Measurements from ENCODE around the gene SNX32. TPM values are rescaled to one million over a fixed set of nuclear protein-coding genes. Genes with fewer than 3 reads are reported as not detected.

Gene SNX32
- total and polyA plus RNA-seq, 9 of the 15 experiments (the other 6 are each of a cell fraction or from before 2014, with no cell fraction given): 0.03 TPM; not detected in 7

DNA sequence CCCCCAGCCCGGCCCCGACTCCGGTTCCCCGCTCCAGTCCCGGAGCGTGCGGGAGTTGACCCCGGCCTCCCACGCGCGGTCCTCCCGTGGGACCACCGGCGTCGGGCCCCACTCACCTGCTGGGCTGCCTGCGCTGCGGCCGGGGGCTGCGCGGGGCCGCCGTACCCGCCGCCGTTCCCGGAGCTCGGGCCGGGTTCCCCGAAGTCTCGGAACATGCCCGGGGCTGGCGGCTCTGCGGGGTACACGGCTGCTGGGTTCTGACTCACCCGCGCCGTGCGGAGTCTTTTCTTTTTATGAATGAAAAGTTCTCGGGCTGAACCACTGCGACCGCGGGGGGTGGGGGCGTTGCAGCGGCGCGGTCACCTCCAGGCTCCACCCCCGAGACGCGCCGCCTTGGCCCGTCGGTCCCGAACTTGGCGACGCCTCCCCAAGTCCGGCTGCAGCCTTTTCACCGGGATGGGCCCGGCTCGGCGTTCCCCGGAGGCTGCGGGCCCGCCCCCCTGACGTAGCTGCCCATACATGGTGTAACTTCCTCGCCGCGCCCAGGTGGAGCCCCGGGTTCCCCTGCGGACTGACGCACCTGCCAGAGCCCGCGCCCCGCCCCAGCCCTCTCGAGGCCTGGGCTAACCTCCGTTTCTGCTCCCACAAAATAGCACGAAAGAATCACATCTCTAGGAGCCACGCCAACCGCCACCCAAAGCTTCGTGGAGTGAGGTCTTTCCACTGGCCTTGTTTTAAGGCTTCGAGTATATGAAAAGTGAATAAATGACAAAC lies 66.5 kb downstream of the SNX32 start, which contains the start of gene FOSL1 (continued):
- TF ChIP-seq CUX1 (CRISPR knock-in tag; IDR thresholded peaks at IDR 0.05): no peak
- TF ChIP-seq, protein P1, sequence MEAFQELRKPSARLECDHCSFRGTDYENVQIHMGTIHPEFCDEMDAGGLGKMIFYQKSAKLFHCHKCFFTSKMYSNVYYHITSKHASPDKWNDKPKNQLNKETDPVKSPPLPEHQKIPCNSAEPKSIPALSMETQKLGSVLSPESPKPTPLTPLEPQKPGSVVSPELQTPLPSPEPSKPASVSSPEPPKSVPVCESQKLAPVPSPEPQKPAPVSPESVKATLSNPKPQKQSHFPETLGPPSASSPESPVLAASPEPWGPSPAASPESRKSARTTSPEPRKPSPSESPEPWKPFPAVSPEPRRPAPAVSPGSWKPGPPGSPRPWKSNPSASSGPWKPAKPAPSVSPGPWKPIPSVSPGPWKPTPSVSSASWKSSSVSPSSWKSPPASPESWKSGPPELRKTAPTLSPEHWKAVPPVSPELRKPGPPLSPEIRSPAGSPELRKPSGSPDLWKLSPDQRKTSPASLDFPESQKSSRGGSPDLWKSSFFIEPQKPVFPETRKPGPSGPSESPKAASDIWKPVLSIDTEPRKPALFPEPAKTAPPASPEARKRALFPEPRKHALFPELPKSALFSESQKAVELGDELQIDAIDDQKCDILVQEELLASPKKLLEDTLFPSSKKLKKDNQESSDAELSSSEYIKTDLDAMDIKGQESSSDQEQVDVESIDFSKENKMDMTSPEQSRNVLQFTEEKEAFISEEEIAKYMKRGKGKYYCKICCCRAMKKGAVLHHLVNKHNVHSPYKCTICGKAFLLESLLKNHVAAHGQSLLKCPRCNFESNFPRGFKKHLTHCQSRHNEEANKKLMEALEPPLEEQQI (IDR thresholded peaks at IDR 0.05): no peak
- no peak for TF ChIP-seq WHSC1 (IDR thresholded peaks at IDR 0.05; ENCODE audit: low read length)
- TF ChIP-seq, protein P2, sequence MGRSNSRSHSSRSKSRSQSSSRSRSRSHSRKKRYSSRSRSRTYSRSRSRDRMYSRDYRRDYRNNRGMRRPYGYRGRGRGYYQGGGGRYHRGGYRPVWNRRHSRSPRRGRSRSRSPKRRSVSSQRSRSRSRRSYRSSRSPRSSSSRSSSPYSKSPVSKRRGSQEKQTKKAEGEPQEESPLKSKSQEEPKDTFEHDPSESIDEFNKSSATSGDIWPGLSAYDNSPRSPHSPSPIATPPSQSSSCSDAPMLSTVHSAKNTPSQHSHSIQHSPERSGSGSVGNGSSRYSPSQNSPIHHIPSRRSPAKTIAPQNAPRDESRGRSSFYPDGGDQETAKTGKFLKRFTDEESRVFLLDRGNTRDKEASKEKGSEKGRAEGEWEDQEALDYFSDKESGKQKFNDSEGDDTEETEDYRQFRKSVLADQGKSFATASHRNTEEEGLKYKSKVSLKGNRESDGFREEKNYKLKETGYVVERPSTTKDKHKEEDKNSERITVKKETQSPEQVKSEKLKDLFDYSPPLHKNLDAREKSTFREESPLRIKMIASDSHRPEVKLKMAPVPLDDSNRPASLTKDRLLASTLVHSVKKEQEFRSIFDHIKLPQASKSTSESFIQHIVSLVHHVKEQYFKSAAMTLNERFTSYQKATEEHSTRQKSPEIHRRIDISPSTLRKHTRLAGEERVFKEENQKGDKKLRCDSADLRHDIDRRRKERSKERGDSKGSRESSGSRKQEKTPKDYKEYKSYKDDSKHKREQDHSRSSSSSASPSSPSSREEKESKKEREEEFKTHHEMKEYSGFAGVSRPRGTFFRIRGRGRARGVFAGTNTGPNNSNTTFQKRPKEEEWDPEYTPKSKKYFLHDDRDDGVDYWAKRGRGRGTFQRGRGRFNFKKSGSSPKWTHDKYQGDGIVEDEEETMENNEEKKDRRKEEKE (IDR thresholded peaks at IDR 0.05; ENCODE audit: borderline replicate concordance in 1 of 2, control insufficient read depth in 1 of 2, low read depth in 2 of 2, low read length in 1 of 2): peak in 1 of 2 experiments; percentile 61; a peak in 1 of 4 replicates
- TF ChIP-seq PHB2 (IDR thresholded peaks at IDR 0.05; ENCODE audit: low read depth): no peak
- peak; percentile 62; the same call in 1 of the 2 replicates for TF ChIP-seq NKRF (IDR thresholded peaks at IDR 0.05; ENCODE audit: borderline replicate concordance)
- no peak for TF ChIP-seq PURB (CRISPR knock-in tag; IDR thresholded peaks at IDR 0.05; ENCODE audit: low read depth)
- no peak for TF ChIP-seq ZNF518B (CRISPR knock-in tag; IDR thresholded peaks at IDR 0.05)
